MCF 10A (cell line): Measurements from ENCODE around the gene PPID. TPM values are rescaled to one million over a fixed set of nuclear protein-coding genes. Genes with fewer than 3 reads are reported as not detected.
A peak's percentile ranks its signal among the peaks of the same experiment; 100 is the strongest.

ENCODE experiments used
- BruUV-seq: library from RNA; stranded (reverse); fragments of 400-500 nt; replicated peaks from 2 replicates; lab custom pipeline; 2021; lab: Mats Ljungman, UMichigan
- CTCF ChIA-PET: fragments of 300-600 bp; sonication (Branson Sonifier 250); formaldehyde crosslinking; extraction: SDS; loops from one replicate; lab custom pipeline; 2021; ENCODE audit warnings: antibody characterized with exemption, inconsistent platforms; lab: Yijun Ruan, JAX
- POLR2A ChIA-PET: fragments of 300-600, 350-650 bp; sonication (Branson Sonifier 250); formaldehyde crosslinking; extraction: SDS; loops from one replicate; lab custom pipeline; 2020; ENCODE audit warnings: antibody characterized with exemption, inconsistent platforms; lab: Yijun Ruan, JAX
- DNase-seq: peaks from one replicate; pipeline ENCODE4 v3.0.0-alpha.2; 2018; ENCODE audit not compliant: unreplicated experiment
- H3K27ac Mint-ChIP-seq: one replicate; pipeline ENCODE4 v1.8.0; 2022; ENCODE audit warnings: mild to moderate bottlenecking, low read depth, mixed read lengths; ENCODE audit not compliant: unreplicated experiment
- H3K27me3 Mint-ChIP-seq: one replicate; pipeline ENCODE4 v1.8.0; 2022; ENCODE audit warnings: mixed read lengths; ENCODE audit not compliant: insufficient read depth, unreplicated experiment
- H3K36me3 Mint-ChIP-seq: one replicate; pipeline ENCODE4 v1.8.0; 2022; ENCODE audit warnings: mild to moderate bottlenecking, moderate library complexity, mixed read lengths; ENCODE audit not compliant: insufficient read depth, unreplicated experiment
- H3K4me1 Mint-ChIP-seq: one replicate; pipeline ENCODE4 v1.8.0; 2022; ENCODE audit warnings: mixed read lengths; ENCODE audit not compliant: insufficient read depth, unreplicated experiment
- H3K4me3 Mint-ChIP-seq: one replicate; pipeline ENCODE4 v1.8.0; 2022; ENCODE audit warnings: mild to moderate bottlenecking, moderate library complexity, mixed read lengths; ENCODE audit not compliant: unreplicated experiment
- H3K9me3 Mint-ChIP-seq: one replicate; pipeline ENCODE4 v1.8.0; 2022; ENCODE audit warnings: mixed read lengths; ENCODE audit not compliant: unreplicated experiment
- CTCF ChIP-seq: fragments of 200-600 bp; IDR thresholded peaks from one replicate; pipeline ENCODE4 v1.8.0; 2022; ENCODE audit warnings: antibody characterized with exemption, mild to moderate bottlenecking; ENCODE audit not compliant: unreplicated experiment
- intact Hi-C: fragments of 100-400 bp; cut with micrococcal nuclease; formaldehyde crosslinking; loops from 2 replicates; pipeline ENCODE4 v1.14.1; 2022
- total RNA-seq: library from RNA; stranded (reverse); gene quantifications from 2 replicates; pipeline ENCODE4 v1.2.3, GENCODE V29; 2022

PPID gene
- total RNA-seq, 1 experiment from 2014 or later: 29.2 TPM

GRCh38 chr4:158739600-158739999, 16.4 kb upstream of the PPID start:
- Mint-ChIP-seq H3K9me3 (no peaks in the 10 kb centered on the region), H3K27me3 (no peaks in the 10 kb centered on the region), H3K4me3 (no peak overlapping the region), H3K4me1 (no peaks in the 10 kb centered on the region), H3K36me3 (no peaks in the 10 kb centered on the region), H3K27ac (no peak overlapping the region)
- BruUV-seq: no TSS peak
- CTCF ChIA-PET: interaction anchor here (0.6 kb wide), 1 partner anchor 9 kb away, joined by 3 read pairs; no protein-coding TSS in a partner anchor
- POLR2A ChIA-PET: interaction anchor here (1.4 kb wide), 1 partner anchor 24 kb away, joined by 5 read pairs; no protein-coding TSS in a partner anchor
- DNase-seq: no peak
- no peak for TF ChIP-seq CTCF
- intact Hi-C loops: no loop called here

DNA sequence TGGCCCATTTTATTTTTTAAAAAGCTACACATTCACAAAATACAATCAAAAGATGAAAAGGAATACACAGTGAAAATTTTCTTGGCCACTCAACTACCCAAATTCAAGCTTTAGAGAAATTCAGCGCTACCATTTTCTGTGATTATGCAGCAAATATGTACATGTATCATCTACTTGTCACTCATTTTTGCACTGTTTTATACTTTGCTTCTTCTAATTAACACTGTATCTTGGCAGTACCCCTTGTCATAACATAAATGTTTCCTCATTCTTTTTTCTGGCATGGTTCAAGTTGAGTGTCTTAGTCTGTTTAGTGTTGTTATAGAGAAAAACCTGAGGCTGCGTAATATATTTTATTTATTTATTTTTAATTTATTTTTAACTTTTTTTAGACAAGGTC, 15.7 kb upstream of the PPID start:
- TF ChIP-seq CTCF: no peak
- no peaks in the 10 kb centered on the region for H3K36me3 Mint-ChIP-seq
- CTCF ChIA-PET: no interaction called here
- no peak overlapping the region for H3K4me3 Mint-ChIP-seq
- H3K4me1 Mint-ChIP-seq: no peaks in the 10 kb centered on the region
- H3K9me3 Mint-ChIP-seq: no peaks in the 10 kb centered on the region
- POLR2A ChIA-PET: interaction anchor here (0.6 to 1.4 kb wide), 2 partner anchors 14 to 24 kb away, joined by 3 to 5 read pairs; no protein-coding TSS in a partner anchor
- BruUV-seq: no TSS peak
- no peak overlapping the region for H3K27ac Mint-ChIP-seq
- no peaks in the 10 kb centered on the region for H3K27me3 Mint-ChIP-seq
- no peak for DNase-seq
- intact Hi-C loops: no loop called here

DNA sequence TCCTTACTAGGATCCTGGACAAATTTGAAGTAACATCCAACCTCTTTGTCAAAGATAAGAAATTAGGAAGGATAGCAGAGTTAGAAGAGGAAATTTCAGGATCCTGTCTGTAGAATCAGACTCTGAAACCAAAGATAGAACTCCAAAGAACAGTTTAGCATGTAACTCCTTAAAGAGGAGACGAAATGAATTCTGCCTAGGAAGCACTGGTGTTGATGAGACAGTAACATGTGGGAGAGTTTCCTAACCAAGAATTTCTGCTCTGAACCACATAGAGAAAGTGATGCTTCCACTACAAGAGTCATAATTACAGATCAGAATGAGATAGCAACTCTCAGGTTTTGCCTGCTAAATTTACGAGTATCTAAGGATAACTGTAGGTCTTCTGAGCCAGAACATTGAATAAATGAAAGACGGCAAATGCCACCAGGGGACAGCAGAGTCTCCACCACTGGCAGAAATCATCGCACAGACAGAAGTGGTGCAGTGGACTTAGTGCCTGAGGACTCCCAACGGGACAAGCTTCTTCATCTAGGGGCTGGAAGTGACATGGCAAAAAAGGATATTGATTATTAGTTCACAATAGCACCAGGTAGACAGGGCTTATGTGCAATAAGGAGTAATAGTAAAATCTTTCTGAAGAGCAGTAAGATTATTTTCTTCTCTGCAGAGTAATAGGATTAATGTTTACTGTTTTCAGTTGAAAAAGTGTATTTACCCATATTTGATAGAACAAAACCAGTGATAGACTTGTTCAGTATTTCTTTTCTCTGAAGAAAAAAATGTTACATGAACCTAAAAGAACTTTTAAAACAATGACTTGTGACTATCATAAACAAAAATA, 6.7 kb upstream of the PPID start:
- Mint-ChIP-seq H3K4me3 (no peak overlapping the region), H3K27ac (no peak overlapping the region), H3K9me3 (no peaks in the 10 kb centered on the region), H3K36me3 (no peaks in the 10 kb centered on the region), H3K27me3 (peaks cover 55% of the 10 kb centered on the region), H3K4me1 (no peaks in the 10 kb centered on the region)
- POLR2A ChIA-PET: interaction anchor here (0.8 kb wide), 1 partner anchor 121 kb away, joined by 3 read pairs; no protein-coding TSS in a partner anchor
- no TSS peak for BruUV-seq
- CTCF ChIA-PET: interaction anchor here (0.6 to 2.7 kb wide), 9 partner anchors 10 to 715 kb away, joined by 3 to 34 read pairs (median 4); no protein-coding TSS in a partner anchor
- DNase-seq: peak; percentile 69
- intact Hi-C loops: loop anchor here (1.0 kb wide), 4 partner anchors 120 to 716 kb away; no protein-coding TSS in a partner anchor
- TF ChIP-seq CTCF: peak; percentile 75

GRCh38 chr4:158728236-158728635, 5.0 kb upstream of the PPID start:
- intact Hi-C loops: no loop called here
- Mint-ChIP-seq H3K4me3 (no peak overlapping the region), H3K36me3 (peaks cover 6% of the 10 kb centered on the region), H3K27me3 (peaks cover 54% of the 10 kb centered on the region), H3K4me1 (no peaks in the 10 kb centered on the region), H3K27ac (no peak overlapping the region), H3K9me3 (no peaks in the 10 kb centered on the region)
- CTCF ChIA-PET: interaction anchor here (0.7 to 1.8 kb wide), 5 partner anchors 87 to 669 kb away, joined by 4 read pairs; no protein-coding TSS in a partner anchor
- no peak for DNase-seq
- POLR2A ChIA-PET: interaction anchor here (0.6 to 0.7 kb wide), 3 partner anchors 499 to 1729 kb away, joined by 3 to 4 read pairs (median 3); no protein-coding TSS in a partner anchor
- BruUV-seq: no TSS peak
- TF ChIP-seq CTCF: no peak
